ENCODE measurements around the gene GPX5.

- no peak for TF ChIP-seq CTCF (IDR thresholded peaks at IDR 0.05; ENCODE audit: low read length)
- TF ChIP-seq EZH2 (optimal IDR thresholded peaks at IDR 0.05; ENCODE audit: low read depth, low read length) = no peak
- TF ChIP-seq EZH2phosphoT487 (IDR thresholded peaks at IDR 0.05; ENCODE audit: low read length) = no peak
Measured at GRCh38 chr6:28485482-28485881, 40.2 kb upstream of the GPX5 start.

Measured in MM.1S (cell line).